ENCODE data around the gene CHI3L2. TPM values are rescaled to one million over a fixed set of nuclear protein-coding genes. Genes with fewer than 3 reads are reported as not detected.
A peak's percentile ranks its signal among the peaks of the same experiment; 100 is the strongest.

The CHI3L2 gene
- total and polyA plus RNA-seq, 12 donors, result 0.33 to 9.1 (median 2.7) TPM; not detected in 1

DNA sequence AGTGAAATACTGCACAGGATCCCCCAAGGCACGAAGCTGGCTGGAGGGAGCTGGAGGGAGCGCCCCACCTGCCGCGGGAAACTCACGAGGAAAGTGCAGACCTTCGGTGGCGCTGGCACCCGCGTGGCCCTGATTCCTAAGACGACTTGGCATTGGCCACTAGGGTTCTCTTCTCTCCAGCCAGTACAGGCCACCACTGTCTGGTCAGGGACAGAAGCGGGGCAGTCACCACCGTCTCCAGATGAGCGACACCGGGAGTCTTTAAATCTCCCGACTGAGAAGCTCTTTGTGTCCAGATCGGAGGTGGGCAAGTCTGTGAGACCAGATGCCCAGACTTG lies 43.9 kb downstream of the CHI3L2 start:
- intact Hi-C loops (cut with DNase I), result no loop called here
- TF ChIP-seq POLR2A (IDR thresholded peaks at IDR 0.05), result no peak
- TF ChIP-seq, protein P1, sequence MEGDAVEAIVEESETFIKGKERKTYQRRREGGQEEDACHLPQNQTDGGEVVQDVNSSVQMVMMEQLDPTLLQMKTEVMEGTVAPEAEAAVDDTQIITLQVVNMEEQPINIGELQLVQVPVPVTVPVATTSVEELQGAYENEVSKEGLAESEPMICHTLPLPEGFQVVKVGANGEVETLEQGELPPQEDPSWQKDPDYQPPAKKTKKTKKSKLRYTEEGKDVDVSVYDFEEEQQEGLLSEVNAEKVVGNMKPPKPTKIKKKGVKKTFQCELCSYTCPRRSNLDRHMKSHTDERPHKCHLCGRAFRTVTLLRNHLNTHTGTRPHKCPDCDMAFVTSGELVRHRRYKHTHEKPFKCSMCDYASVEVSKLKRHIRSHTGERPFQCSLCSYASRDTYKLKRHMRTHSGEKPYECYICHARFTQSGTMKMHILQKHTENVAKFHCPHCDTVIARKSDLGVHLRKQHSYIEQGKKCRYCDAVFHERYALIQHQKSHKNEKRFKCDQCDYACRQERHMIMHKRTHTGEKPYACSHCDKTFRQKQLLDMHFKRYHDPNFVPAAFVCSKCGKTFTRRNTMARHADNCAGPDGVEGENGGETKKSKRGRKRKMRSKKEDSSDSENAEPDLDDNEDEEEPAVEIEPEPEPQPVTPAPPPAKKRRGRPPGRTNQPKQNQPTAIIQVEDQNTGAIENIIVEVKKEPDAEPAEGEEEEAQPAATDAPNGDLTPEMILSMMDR (IDR thresholded peaks at IDR 0.05), result no peak
- no peaks in the 10 kb centered on the region for H3K9me3 ChIP-seq (replicated peaks in 1 of 3)
- no peak overlapping the region for H3K4me3 ChIP-seq
- peak in 1 of 7 donors; percentile 4 for DNase-seq
- no peaks in the 10 kb centered on the region for H3K4me1 ChIP-seq (replicated peaks in 1 of 2)
- H3K36me3 ChIP-seq (replicated peaks in 1 of 2), result no peaks in the 10 kb centered on the region
- 9 to 20% (median 11%) methylated on average over 8 to 16 of the region's 16 CpGs for WGBS, 4 donors
- no peak overlapping the region for H3K27ac ChIP-seq
- H3K27me3 ChIP-seq, result peaks cover 28% of the 10 kb centered on the region

DNA sequence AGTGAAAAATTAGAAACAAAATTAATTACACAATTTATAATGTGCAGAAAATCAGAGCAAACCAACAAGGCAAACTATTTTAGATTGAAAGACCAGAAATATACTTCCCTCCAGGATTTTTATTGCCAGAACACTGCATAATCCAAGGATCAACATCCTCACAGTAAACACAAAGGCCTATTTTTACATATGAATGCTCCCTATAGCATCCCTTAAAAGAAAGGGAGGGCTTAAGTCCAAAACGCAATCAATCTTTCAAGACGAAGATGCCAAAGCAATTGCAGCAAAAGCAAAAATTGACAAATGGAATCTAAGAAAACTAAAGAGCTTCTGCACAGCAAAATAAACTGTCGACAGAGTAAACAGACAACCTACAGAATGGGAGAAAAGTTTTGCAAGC lies 44.6 kb downstream of the CHI3L2 start:
- H3K36me3 ChIP-seq (replicated peaks in 1 of 2), result no peaks in the 10 kb centered on the region
- TF ChIP-seq, protein P1 (IDR thresholded peaks at IDR 0.05), result no peak
- TF ChIP-seq POLR2A (IDR thresholded peaks at IDR 0.05), result no peak
- 45 to 52% (median 48%) methylated on average over 3 of the region's 3 CpGs for WGBS, 4 donors
- DNase-seq, result no peak
- H3K27ac ChIP-seq, result no peak overlapping the region
- H3K27me3 ChIP-seq, result peaks cover 28% of the 10 kb centered on the region
- intact Hi-C loops (cut with DNase I), result no loop called here
- H3K4me1 ChIP-seq (replicated peaks in 1 of 2), result no peaks in the 10 kb centered on the region
- no peak overlapping the region for H3K4me3 ChIP-seq
- H3K9me3 ChIP-seq (replicated peaks in 1 of 3), result no peaks in the 10 kb centered on the region

DNA sequence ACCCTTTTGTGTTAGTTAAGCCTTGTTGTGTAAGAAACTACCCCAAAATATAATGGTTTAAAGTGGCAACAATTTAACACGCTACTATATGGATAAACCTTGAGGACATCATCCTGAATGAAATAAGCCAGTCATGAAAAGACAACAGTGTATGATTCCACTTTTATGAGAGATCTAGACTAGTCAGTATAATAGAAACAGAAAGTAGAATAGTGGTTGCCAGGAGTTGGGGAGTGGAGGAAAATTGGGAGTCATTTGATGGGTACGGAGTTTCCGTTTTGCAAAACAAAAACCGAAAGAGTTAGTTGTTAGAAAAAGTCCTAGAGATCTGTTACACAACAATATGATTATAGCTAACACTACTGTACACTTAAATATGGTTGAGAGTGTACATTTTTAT lies 47.1 kb downstream of the CHI3L2 start:
- H3K9me3 ChIP-seq (replicated peaks in 1 of 3), result no peaks in the 10 kb centered on the region
- intact Hi-C loops (cut with DNase I), result no loop called here
- H3K27me3 ChIP-seq, result peaks cover 28% of the 10 kb centered on the region
- H3K4me1 ChIP-seq (replicated peaks in 1 of 2), result no peaks in the 10 kb centered on the region
- H3K27ac ChIP-seq, result no peak overlapping the region
- H3K36me3 ChIP-seq (replicated peaks in 1 of 2), result no peaks in the 10 kb centered on the region
- DNase-seq, result no peak
- H3K4me3 ChIP-seq, result no peak overlapping the region
- TF ChIP-seq, protein P1 (IDR thresholded peaks at IDR 0.05), result no peak
- TF ChIP-seq POLR2A (IDR thresholded peaks at IDR 0.05), result no peak
- WGBS, 4 donors, result 80 to 87% (median 84%) methylated on average over 4 of the region's 4 CpGs

DNA sequence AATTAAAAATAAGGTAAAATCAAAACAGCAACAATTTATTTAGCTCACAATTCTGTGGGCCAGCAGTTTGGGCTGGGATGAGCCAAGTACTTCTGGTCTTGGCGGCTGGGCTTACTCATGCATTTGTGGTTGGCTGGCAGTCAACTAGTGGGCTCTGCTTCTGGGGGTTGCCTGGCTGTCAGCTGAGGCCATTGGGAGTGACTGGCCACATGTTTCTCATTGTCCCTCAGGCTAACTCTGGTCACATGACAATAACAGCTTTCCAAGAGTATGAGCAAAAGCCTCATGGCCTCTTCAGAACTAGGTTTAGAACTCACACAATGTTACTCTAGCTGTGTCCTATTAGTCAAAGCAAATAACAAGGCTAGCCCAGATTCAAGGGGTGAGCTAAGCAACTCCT lies 47.6 kb downstream of the CHI3L2 start:
- no peaks in the 10 kb centered on the region for H3K4me1 ChIP-seq (replicated peaks in 1 of 2)
- peaks cover 23% of the 10 kb centered on the region for H3K27me3 ChIP-seq
- H3K27ac ChIP-seq, result no peak overlapping the region
- H3K36me3 ChIP-seq (replicated peaks in 1 of 2), result no peaks in the 10 kb centered on the region
- 20 to 64% (median 57%) methylated on average over 1 of the region's 1 CpG for WGBS, 4 donors
- TF ChIP-seq POLR2A (IDR thresholded peaks at IDR 0.05), result no peak
- TF ChIP-seq, protein P1 (IDR thresholded peaks at IDR 0.05), result no peak
- DNase-seq, result peak in 2 of 7 donors; percentile 21 to 31
- no peaks in the 10 kb centered on the region for H3K9me3 ChIP-seq (replicated peaks in 1 of 3)
- intact Hi-C loops (cut with DNase I), result no loop called here
- H3K4me3 ChIP-seq, result no peak overlapping the region

All from adrenal gland (tissue), 12 donors.